AG04449 (cell line): ENCODE measurements around the gene POU6F1.

Experiments
- CTCF ChIA-PET: fragments of 350-600 bp; formaldehyde crosslinking; extraction: SDS; loops from one replicate; lab custom pipeline; 2021; ENCODE audit warnings: antibody characterized with exemption; lab: Yijun Ruan, JAX
- POLR2A ChIA-PET: fragments of 400-600, 350-600 bp; formaldehyde crosslinking; extraction: SDS; loops from one replicate; lab custom pipeline; 2020; ENCODE audit warnings: antibody characterized with exemption, inconsistent platforms; lab: Yijun Ruan, JAX
- DNase-seq: peaks from one replicate; pipeline ENCODE4 v3.0.0-alpha.2; 2010; ENCODE audit warnings: low read depth, low spot score
- H3K4me3 ChIP-seq: 2 replicates; pipeline ENCODE4 v1.5.1; 2011; ENCODE audit warnings: low read depth, mild to moderate bottlenecking, control low read depth, low read length
- TF ChIP-seq, protein P1 (sequence below): IDR thresholded peaks from one replicate; pipeline ENCODE4 v1.5.1; 2011; ENCODE audit warnings: mild to moderate bottlenecking, moderate library complexity, low read length, control low read depth, inconsistent platforms; ENCODE audit not compliant: insufficient read depth; ENCODE audit errors: missing control alignments

Gene POU6F1

DNA sequence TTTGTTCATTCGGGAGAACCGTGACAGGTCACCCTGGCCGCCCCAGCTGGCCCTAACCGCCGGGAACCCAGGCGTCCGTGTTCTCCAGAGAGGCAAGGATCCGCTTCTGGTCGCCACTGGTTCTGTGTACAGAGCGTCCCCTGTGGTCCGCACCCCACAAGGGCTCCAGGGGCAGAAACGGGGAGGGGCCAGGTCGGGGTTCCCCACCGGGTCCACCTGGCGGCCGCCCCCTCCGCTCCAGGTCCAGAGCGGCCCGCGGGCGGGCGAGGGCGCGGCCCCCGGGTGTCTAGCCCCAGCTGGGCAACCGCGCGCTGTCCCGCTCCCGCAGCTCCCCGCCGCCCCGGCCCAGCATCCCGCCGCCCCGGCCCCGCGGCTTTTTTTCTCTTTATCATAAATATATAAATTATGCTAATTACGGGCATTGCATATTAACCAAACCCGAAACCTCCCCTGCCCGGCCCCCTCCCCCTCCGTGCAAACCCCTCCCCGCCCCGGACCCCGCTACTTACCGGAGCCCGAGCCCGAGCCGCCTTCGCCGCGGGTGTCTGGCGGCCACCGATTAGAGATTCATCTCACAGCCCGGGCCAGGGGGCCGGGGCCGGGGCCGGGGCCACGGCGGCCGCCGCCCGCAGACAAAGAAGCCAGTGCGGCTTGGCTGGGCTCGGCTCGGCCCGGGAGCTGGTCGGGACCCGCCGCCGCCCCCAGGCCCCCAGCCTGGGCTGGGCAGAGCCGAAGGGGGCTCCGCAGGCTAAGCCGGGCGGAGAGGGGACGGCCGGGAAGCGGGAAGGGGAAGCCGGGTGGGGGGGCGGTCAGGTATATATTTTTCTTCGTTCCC, 512 bp downstream of the POU6F1 start:
- TF ChIP-seq, protein P1, sequence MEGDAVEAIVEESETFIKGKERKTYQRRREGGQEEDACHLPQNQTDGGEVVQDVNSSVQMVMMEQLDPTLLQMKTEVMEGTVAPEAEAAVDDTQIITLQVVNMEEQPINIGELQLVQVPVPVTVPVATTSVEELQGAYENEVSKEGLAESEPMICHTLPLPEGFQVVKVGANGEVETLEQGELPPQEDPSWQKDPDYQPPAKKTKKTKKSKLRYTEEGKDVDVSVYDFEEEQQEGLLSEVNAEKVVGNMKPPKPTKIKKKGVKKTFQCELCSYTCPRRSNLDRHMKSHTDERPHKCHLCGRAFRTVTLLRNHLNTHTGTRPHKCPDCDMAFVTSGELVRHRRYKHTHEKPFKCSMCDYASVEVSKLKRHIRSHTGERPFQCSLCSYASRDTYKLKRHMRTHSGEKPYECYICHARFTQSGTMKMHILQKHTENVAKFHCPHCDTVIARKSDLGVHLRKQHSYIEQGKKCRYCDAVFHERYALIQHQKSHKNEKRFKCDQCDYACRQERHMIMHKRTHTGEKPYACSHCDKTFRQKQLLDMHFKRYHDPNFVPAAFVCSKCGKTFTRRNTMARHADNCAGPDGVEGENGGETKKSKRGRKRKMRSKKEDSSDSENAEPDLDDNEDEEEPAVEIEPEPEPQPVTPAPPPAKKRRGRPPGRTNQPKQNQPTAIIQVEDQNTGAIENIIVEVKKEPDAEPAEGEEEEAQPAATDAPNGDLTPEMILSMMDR: peak; percentile 45
- ChIA-PET POLR2A (interaction anchor here (0.6 to 1.9 kb wide), 5 partner anchors 16 to 608 kb away, joined by 3 to 15 read pairs (median 4); partner anchors contain the start of genes CSRNP2 and DAZAP2), CTCF (interaction anchor here (1.0 to 3.9 kb wide), 9 partner anchors 12 to 134 kb away, joined by 3 to 27 read pairs (median 4); partner anchors contain the start of gene DAZAP2)
- DNase-seq: no peak
- peak overlapping the region; percentile 77 for H3K4me3 ChIP-seq

DNA sequence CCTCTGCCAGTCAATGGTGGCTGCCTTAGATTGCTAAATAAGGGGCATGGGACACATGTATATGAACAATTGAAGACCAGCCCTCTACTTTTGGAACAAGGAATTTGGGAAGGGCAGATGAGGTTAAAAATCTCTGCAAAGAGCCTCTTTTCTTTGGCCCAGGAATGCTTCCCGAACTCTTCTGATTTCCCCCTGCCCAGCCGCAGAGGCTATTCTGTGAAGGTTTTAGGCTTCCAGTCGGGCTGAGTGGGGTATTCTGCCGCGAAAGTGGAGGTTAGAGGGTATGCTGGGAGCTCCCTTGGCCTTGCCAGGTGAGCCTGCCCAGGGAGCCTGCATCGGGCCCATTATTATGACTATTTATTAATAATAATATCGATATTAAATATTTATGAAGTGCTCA, 1.2 kb downstream of the POU6F1 start:
- ChIA-PET POLR2A (interaction anchor here (0.6 to 1.9 kb wide), 2 partner anchors 16 to 22 kb away, joined by 3 to 11 read pairs; partner anchors contain the start of gene DAZAP2), CTCF (interaction anchor here (1.0 to 3.9 kb wide), 2 partner anchors 22 to 125 kb away, joined by 3 to 27 read pairs; partner anchors contain the start of gene DAZAP2)
- TF ChIP-seq, protein P1: no peak
- H3K4me3 ChIP-seq: peak overlapping the region; percentile 77
- DNase-seq: no peak

GRCh38 chr12:51214895-51215294, 3.0 kb downstream of the POU6F1 start:
- H3K4me3 ChIP-seq: no peak overlapping the region
- TF ChIP-seq, protein P1: no peak
- CTCF ChIA-PET: interaction anchor here (0.6 to 1.6 kb wide), 3 partner anchors 124 to 399 kb away, joined by 3 to 5 read pairs (median 3); no protein-coding TSS in a partner anchor
- no peak for DNase-seq
- POLR2A ChIA-PET: no interaction called here

- TF ChIP-seq, protein P1: no peak
- CTCF ChIA-PET: interaction anchor here (0.9 to 1.1 kb wide), 2 partner anchors 9 to 130 kb away, joined by 3 to 4 read pairs; no protein-coding TSS in a partner anchor
Observed at GRCh38 chr12:51210690-51211395, 7.0 kb downstream of the POU6F1 start.

GRCh38 chr12:51209259-51209658, 8.6 kb downstream of the POU6F1 start:
- TF ChIP-seq, protein P1: no peak
- ChIA-PET POLR2A (no interaction called here), CTCF (no interaction called here)
- no peak overlapping the region for H3K4me3 ChIP-seq
- DNase-seq: no peak

More at GRCh38 chr12:51210690-51211395, 7.0 kb downstream of the POU6F1 start:
- H3K4me3 ChIP-seq: no peak overlapping the region
- no peak for DNase-seq
- POLR2A ChIA-PET: no interaction called here
